ENCODE data around the gene MYCBPAP.

Gene MYCBPAP

DNA sequence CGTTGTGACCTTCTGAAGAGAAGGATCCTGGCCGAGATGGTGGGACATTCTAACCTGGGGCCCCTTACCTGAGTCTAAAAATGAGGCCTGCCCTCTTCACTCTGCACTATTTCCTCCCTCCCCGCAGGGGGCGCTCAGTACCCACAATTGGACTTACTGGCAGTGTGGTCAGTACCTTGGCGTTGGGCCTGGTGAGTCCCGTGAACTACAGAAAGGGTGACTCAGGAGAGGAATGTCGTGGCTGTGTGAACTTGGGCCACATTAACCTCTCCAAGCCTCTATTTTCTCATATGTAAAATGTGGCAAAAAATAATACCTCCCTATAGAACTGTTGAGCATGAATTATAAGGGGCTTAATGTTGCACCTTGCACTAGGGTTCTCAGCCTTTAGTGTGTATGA is 25.7 kb upstream of the MYCBPAP start:
- TF ChIP-seq, protein P1, sequence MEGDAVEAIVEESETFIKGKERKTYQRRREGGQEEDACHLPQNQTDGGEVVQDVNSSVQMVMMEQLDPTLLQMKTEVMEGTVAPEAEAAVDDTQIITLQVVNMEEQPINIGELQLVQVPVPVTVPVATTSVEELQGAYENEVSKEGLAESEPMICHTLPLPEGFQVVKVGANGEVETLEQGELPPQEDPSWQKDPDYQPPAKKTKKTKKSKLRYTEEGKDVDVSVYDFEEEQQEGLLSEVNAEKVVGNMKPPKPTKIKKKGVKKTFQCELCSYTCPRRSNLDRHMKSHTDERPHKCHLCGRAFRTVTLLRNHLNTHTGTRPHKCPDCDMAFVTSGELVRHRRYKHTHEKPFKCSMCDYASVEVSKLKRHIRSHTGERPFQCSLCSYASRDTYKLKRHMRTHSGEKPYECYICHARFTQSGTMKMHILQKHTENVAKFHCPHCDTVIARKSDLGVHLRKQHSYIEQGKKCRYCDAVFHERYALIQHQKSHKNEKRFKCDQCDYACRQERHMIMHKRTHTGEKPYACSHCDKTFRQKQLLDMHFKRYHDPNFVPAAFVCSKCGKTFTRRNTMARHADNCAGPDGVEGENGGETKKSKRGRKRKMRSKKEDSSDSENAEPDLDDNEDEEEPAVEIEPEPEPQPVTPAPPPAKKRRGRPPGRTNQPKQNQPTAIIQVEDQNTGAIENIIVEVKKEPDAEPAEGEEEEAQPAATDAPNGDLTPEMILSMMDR (conservative IDR thresholded peaks at IDR 0.05), result peak; percentile 93
- H3K27ac ChIP-seq, result peak overlapping the region; percentile 75

DNA sequence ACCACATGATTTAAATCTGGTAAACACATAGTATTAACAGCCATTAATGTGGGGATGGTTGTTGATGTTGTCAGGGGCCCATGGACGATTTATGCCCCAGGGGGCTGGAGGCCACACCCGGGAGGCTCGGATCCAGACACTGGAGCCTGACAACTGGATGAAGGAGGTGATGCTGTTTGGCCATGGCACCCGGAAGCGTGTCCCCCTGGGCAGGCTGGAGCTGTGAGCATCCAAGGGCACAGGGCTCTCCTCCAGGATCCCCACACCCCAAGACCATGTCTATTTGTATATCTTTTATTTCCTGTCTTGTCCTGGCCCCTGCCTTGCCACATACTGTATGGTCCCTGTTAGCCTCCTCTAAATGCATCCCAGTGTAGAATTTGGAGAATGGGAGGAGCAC is 25.0 kb upstream of the MYCBPAP start:
- TF ChIP-seq, protein P1 (conservative IDR thresholded peaks at IDR 0.05), result no peak
- H3K27ac ChIP-seq, result peak overlapping the region; percentile 75

DNA sequence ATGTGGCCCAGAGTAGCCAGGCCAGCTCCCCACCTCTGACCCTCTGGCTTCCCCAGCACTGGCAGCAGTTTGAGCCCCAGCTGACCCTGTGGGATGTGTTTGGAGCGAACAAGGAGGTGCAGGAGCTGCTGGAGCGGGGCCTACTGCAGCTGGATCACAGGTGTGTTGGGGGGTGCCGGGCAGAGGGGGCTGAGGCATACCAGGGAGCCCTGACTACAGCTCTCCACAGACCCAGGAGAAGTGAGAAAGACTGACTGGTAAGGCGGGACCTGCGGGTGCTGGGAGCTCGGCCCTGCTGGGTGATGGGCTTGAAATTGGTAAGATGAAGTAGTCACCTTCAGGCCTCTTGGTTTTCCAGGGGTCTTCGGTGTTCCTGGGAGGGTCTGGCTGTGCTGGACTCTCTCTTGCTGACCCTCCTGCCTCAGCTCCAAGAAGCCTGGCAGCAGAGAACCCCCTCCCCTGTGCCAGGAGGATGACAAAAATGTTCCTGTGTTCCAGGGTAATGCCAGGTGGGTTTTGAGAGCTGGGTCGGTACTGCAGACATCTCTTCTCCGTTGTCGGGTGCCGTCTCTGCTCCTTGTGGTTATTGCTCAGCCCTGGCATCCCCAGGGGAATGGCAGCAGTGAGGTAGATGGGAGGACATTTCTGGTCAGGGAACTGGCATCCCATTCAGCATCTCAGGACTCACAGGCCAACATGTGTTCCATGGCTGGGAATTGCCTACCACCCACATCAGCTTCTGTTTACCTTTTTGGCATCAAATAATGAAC is 23.7 kb upstream of the MYCBPAP start:
- no peak overlapping the region for H3K27ac ChIP-seq
- TF ChIP-seq, protein P1 (conservative IDR thresholded peaks at IDR 0.05), result no peak

DNA sequence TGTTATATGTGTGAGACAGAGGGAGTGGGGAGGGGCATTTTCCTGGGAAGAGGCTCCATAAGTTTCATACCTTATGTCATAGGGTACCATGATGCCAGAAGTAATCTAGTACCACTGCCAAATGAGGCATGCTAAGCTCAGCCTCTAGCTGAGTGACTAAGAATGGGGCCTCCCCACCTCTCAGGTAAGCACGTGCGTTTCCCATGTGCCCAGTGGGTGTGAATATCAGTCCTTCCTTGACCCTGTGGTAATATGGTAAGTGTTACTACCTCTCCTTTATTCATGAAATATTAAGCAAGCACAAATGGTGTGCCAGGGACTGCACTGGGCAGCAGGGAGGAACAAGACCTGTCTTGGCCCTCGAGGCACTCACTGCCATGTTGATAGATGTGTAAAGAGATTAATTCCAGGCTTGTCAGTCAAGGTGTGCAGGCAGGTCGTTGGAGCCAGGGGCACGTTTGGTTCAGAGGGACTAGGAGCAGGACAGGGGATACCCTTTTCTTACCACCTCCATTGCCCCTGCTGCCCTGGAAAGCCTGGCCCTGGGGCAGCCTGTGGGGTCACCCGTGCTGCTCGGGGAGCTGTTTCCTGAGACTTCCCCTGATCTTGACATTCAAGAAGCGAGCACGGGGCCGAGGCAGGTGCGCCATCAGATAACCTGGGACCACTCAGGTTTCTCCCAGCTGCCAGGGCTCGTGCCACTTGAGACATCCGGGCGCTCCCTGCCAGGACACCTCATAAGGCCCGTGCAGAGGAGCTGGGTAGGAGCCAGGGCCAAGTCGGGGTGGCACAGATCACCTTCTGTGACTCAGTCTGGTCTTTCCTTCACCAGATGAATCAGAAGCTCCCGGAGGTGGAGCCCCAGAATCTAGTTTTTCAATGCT is 20.8 kb upstream of the MYCBPAP start:
- TF ChIP-seq, protein P1 (conservative IDR thresholded peaks at IDR 0.05), result no peak
- H3K27ac ChIP-seq, result no peak overlapping the region

DNA sequence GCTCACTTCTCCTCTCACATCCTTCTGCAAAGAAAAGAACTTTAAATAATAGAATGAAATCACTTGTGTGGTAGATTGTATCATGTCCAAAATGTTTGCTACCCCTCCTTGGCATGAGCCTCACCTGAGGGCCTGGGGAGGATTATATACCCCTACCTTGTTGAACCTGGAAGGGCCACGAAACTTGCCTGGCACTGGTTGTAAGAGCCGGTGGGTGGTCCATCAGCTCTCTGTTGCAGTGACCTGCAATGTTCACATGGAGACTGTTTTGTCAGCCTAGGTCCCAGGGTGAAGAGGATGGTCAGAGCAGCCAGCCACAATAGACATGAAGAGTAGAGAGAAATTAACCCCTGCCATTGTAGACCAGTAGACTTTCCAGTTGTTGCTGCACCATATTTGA is 19.4 kb upstream of the MYCBPAP start:
- H3K27ac ChIP-seq, result no peak overlapping the region
- TF ChIP-seq, protein P1 (conservative IDR thresholded peaks at IDR 0.05), result no peak

DNA sequence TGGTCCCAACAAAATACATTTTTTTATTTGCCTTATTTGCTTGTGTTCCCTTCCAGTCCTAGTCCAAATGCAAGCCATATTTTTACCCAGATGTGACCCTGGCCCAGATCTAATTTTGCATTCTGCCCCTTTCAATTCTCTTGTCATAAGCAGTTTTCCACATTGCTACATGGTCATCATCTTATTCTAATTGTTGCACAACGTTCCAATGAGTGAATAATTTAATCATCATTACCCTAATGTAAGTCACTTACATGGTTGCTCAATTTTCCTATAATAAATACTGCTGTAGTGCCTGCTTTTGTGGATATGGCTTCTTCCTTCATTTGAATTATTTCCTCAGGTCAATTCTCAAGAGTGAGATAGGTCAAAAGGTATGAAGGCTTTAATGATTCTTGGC is 16.7 kb upstream of the MYCBPAP start:
- H3K27ac ChIP-seq, result no peak overlapping the region
- TF ChIP-seq, protein P1 (conservative IDR thresholded peaks at IDR 0.05), result no peak

DNA sequence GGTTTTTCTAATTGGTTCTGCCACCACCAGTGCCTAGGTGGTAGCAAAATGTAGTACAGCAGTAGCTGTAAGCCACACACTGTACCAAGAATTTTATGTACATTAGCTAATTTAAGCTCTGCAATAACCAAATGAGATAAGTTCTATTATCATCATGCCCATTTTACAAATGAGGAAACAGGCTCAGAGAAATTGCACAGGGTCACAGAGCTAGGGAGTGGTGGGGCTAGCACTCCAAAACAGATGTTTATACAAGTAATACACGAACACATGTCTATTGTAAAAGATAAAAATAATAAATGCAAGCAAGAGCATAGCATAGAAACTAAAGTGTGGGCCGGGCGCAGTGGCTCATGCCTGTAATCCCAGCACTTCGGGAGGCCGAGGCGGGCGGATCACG is 16.0 kb upstream of the MYCBPAP start:
- TF ChIP-seq, protein P1 (conservative IDR thresholded peaks at IDR 0.05), result no peak
- H3K27ac ChIP-seq, result no peak overlapping the region
